HG02759 (cell line): ENCODE data around the gene CPM.

Source experiments
- ATAC-seq: cut with Tn5 transposase; IDR thresholded peaks from one replicate; pipeline ENCODE4 v1.9.1; 2021; ENCODE audit warnings: mild to moderate bottlenecking, moderate library complexity; ENCODE audit not compliant: unreplicated experiment

CPM gene

GRCh38 chr12:68882251-68882964, 50.6 kb downstream of the CPM start:
- no peak for ATAC-seq

DNA sequence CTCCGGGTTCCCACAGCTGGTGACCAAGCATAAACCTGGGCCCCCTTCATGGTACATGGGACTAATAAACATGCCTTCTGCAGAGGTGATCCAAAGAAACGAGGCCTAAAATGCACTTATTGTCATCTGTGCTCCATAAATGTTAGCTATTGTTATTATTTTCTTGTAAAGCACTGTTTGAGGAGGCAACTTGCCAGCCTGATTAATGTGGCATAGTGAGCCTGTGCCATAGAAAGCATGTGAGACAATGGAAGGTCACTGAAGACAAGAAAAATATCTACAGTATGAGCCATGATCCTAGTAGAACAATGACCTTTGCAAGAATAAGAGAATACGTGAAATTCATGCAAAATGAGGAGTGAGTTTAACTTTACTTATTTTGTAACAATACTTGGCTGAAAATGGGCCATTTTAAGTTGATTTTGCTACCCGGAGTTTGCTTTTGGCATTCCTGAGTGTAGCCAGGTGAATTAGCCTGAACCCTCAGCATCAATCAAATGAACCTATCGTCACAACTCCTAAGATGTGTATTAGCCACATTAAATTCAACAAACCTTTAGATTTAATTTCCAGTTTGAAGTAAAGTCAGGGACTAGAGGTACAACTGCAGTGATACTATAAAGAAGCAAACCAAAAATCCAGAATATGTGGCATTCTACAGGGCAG, 52.2 kb downstream of the CPM start:
- ATAC-seq = no peak

DNA sequence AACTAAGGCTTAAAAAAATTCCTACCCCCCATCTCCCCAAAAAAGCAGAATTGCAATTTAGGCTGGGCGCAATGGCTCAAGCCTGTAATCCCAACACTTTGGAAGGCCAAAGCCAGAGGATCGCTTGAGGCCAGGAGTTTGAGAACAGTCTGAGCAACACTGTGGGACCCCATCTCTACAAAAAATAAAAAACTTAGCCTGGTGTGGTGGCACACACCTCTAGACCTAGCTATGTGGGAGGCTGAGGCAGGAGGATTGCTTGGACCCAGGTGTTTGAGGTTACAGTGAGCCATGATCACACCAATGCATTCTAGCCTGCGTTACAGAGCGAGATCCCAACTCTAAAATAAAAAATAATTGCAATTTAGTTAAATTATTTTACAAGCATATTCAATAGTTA, 54.1 kb downstream of the CPM start:
- no peak for ATAC-seq

DNA sequence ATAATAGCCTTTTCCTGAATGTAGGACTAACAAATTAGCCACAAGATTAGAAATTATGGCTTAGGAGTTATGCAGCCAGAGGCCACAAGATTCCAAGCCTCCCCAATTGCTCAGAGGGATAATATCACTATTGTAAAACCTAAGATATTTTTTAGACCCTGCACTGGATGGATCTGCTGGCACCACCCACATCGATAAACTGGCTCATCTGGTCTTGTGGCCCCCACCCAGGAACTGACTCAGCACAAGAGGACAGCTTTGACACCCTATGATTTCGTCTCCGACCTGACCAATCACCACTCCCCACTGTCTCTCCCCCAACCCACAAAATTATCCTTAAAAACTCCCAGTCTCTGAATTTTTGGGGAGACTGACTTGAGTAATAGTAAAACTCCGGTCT, 54.7 kb downstream of the CPM start:
- ATAC-seq = no peak

GRCh38 chr12:68877583-68877982, 55.4 kb downstream of the CPM start:
- ATAC-seq = no peak

- ATAC-seq = no peak
Measured at GRCh38 chr12:68876461-68876860, 56.5 kb downstream of the CPM start.

DNA sequence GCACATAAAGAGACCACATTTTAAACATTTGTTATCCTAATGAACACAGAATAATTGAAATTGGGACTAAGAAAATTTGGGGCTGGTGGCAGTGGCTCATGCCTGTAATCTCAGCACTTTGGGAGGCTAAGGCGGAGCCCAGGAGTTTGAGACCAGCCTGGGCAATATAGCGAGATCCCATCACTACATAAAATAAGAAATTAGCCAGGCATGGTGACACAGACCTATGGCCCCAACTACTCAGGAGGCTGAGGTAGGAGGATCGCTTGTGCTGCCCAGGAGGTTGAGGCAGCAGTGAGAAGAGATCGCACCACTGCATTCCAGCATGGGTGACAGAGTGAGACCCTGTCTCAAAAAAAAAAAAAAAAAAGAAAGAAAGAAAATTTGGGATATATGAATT, 59.7 kb downstream of the CPM start:
- no peak for ATAC-seq

DNA sequence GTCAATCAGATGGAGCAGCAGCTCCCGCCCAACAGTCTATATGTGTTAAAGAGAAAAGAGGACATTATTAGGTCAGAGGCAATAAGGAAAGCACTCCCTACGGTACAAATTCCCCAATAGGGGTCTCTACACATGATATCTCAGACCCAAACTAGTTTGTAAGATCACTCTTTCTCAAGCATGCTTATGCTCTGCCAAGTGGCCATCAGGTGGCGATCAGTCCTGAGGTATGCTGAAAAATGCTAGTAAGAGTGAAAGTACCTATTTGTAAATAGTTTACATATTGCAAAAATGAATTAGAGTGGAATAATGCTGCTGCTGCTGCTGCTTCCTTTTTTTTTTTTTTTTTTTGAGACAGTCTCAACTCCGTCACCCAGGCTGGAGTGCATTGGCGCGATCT, 61.0 kb downstream of the CPM start:
- ATAC-seq = no peak

- no peak for ATAC-seq
Measured at GRCh38 chr12:68871396-68871795, 61.6 kb downstream of the CPM start.

GRCh38 chr12:68870443-68870842, 62.5 kb downstream of the CPM start:
- no peak for ATAC-seq

- ATAC-seq = no peak
Measured at GRCh38 chr12:68870011-68870410, 63.0 kb downstream of the CPM start.

DNA sequence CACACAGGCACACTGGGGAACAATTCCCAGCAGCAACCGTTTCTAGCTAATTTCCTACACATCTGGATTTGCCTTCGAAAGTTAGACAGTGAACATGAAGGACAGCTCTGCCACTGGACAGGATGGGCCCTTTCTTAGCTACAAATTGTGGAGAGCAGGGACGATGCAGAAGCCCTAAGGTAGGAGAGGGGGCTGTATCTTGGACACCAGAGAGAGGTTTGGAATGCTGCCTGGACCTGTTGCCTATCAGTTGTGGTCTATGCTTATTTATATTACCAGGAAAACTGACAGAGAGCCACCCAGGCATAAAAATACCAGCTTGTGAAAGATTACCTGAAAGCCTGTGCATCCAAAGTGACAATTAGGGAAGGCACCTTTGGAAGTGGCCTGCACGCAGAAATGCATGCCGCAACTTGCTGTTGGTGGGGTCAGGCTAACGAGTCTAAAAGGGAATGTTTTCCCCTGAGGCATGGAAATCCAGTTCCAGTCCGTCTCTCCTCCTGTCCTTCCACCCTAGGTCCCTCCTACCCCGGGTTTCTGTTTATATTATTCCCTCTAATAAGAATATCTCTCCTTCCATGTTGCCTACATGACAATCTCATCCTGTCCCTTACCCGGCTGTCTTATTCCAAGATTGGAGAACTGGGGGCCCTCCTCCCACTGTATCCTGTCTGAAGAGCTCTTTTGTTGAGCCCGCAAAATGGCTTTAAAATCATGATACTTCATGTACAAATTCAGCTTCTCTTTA, 64.8 kb downstream of the CPM start:
- ATAC-seq = no peak

GRCh38 chr12:68867606-68868005, 65.4 kb downstream of the CPM start:
- ATAC-seq = no peak

- no peak for ATAC-seq
Measured at GRCh38 chr12:68866950-68867349, 66.0 kb downstream of the CPM start.

DNA sequence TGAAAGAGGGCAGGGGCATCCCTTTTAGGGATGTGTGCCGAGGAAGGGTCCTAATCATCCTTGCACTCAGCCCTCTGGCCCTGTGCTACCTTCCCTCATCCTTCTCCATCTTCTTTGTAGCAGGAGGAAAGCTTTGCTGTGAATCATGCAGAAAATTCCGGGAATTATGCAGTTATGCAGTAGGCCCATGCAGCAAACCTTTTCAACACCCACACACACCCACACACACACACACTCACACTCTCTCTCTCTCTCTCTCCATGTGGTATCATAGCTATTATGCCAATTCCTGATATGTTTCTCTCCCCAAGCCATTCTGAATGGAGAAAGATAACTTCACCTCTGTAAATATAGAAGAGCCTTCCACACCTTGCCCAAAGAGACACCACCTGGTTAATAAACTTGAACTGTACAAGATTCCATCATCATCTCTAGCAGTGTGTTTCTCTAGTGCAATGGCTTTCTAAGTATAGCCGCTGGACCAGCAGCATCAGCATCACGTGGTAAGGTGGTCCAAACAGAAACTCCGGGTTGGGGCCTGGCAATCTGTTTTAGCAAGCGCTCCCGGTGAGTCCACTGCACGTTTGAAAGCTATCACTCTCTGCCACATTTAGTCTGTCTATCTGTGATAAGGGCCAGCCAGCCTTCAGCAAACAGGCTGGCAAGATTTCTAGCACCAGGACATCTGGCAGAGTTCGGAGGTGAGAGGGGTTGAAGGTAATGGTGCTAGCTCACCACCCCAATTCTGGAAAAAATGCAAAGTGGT, 67.4 kb downstream of the CPM start:
- no peak for ATAC-seq

DNA sequence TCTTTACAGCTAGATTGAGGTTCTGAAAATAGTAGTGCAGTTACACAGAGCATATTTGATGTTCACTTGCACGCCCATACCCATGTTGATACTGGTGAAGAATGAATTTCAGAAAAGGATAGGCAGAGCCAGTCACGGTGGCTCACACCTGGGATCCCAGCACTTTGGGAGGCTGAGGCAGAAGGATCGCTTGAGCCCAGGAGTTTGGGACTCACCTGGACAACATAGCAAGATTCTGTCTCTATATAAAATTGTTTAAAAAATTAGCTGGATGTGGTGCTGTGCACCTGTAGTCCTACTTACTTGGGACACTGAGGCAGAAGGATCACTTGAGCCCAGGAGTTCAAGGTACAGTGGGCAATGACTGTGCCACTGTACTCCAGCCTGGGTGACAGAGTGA, 68.4 kb downstream of the CPM start:
- ATAC-seq = no peak

DNA sequence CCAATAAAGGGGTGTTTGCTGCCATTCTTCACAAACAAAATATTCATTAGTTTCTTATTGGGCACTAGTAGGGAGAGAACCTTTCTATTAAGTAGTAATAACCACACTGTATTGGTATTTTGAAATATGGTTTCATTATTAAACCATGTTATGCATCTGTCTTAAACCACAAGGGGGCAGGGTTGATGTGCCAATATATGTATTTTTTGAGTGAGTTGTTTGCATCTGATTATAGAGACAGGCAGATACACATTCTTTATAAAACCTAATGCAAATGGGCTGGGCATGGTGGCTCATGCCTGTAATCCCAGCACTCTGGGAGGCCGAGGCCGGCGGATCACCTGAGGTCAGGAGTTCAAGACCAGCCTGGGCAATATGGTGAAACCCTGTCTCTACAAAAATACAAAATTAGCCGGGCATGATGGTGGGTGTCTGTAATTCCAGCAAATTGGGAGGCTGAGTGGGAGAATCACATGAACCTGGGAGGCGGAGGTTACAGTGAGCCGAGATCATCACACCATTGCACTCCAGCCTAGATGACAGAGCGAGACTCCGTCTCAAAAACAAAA, 69.0 kb downstream of the CPM start:
- peak; percentile 65 for ATAC-seq

GRCh38 chr12:68863109-68863770, 69.7 kb downstream of the CPM start:
- peak; percentile 30 for ATAC-seq

DNA sequence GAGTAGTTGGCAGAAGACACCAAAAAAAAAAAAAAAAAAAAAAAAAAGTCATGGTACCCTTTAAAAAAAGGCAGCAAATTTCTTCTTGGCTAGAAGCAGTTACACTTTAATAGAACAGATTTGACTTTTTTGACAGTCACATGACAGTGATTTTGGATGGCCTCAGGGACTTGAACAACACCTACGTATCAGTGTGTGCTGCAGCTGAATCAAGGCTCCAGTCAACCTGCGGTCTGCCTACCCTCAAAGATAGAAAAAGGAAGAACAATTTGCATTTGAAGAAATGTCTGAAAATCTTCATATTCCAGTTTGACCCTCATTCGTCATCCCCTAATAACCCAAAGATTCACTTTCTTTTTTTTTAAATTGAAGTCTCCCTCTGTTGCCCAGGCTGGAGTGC, 71.1 kb downstream of the CPM start:
- ATAC-seq = no peak

- no peak for ATAC-seq
Measured at GRCh38 chr12:68856510-68856909, 76.5 kb downstream of the CPM start.
